OCI-M2 (cell line): Measurements from ENCODE around the gene CLINT1.

Source experiments
- DNase-seq: peaks from one replicate; lab custom pipeline; 2025; ENCODE audit not compliant: unreplicated experiment; lab: John Stamatoyannopoulos, UW

The CLINT1 gene

DNA sequence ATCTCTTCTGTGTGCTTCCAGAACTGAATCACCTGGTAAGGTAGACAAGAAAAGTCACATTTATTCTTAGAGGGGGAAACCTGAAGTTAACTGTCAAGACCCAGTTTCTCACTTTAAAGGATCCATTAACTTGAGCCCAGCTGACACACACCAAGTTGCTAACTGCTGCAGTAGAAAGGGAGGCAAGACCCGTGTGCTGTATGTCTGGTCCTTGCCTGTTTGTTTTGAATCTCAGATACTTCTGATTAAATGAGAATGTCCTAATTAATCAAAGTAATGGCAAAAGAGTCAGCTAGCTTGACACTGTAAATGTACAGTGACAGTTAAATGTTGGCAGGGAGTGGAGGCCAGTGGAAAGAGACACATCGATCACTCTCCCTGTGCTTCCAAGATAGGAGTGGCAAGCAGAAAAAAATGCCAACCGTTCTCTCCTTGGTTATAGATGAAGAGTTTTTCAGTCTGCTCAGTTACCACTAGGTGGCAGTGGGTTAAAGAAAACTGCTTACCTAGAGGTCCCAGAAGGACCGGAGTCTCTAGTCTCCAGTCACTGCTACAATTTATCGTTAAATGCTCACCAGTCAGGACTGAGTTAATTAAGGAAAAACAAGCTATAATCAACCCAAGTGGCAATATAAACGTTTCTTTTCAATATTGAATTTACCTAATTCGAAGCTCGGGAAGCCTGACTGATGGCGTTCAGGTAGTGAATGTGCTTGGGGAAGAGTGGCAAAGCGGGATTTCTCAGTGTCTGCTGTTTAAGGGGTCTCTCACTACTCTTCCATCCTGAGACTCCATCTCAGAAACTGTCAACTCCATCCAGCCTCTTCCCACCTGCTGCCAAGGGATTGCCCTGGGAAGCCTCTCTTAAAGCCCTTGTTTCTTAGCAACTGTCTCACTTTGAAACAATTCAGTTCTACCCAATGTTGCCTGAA, 97.0 kb downstream of the CLINT1 start:
- DNase-seq: peak; percentile 9

DNA sequence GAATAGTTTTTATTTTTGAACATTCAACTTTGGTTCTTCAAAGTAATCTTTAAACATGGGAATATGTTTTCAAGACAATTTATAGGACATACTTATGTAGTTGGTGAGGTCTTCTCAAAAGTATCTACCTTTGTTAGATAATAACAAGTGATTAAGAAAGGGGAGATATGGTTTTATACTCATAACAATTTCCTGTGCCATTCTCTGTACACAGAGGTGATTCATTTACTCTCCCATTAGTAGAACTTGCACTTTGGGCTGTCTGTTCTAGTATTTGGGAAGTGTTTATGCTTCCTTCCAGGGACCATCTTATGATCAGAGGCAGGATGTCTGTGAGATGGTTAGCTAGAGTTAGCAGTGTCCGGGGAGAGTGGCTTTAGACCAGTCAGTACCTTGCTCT, 100.2 kb downstream of the CLINT1 start:
- no peak for DNase-seq

DNA sequence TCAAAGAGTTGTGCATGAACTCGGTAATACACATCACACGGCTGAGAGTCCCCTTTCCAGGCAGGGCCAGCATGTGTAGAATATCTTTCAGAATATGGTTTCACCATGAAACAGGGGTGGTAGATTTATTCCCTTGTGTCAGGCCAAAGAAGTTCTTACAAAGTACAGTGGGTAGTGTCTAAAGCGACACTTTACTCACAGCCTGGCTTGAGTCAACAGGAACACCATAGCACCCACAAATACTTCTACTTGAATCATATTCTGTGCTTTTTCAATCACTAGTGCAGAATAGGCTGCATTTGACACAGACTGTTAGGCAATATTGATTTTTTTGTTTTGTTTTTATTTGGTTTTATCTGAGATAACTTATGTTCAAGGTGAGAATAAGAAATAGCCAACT, 102.8 kb downstream of the CLINT1 start:
- DNase-seq: no peak

DNA sequence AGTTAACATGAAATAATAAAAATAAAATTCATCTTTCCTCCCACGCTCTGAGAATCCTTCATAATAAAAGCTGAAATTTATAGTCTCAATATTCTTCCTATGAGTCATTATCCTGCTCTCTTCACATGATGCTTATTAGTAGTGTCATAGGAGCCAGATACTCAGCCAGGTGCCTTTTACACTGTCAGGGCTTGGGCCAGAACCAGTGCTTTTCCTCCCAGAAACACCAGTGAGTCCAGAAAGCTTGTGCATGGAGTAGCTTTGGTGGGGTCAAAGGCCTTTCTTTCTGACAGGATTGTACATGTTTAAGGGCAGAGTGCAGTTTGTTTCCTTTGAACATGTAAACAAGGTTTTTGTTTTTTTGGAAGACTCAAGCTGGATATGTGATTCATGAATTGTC, 108.6 kb downstream of the CLINT1 start:
- no peak for DNase-seq

DNA sequence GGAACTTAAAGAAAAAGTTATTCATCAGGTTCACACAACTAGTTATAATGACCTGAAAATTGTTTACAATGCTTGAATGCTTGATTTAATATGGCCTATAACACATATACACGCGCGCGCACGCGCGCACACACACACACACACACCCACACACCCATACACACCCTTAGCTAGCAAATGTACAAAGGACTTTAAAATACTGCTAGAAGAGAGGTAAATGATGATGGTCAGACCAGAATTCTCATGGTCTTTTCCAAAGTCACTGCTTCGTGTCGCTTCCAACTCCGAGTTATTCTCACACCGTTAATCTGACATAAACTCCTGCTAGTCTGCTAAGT, 109.5 kb downstream of the CLINT1 start:
- no peak for DNase-seq

DNA sequence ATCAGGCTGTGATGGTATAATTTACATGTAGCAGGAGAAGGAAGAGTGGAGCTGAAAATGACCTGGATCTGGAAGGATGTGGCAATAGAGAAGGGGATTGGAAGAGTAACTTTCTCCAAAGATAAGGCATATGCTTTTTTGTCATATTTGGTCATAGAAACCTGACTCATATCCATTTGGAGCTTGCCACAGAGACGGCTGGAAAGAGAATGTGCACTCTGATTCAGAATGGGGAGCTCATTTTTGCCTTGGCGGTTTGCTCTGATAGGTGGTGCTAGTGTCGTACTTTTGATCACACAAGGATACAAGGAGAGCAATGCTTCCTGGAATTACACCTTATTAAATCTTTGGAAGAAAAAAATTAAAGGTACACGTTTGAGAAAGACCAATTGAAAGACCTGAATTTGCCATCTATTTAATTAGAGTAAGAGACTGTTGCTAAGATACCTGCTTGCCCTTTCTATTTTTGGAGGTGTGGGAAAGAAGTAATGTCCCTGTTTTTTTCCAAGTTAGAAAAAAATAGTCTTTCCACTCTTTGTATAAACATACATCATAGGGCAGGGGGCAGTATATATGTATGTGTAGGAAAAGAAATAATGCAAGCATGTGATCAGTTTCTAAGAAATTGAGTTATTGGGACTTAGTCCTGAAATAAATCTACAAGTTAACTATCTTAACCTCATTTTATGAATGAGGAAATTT, 110.0 kb downstream of the CLINT1 start:
- DNase-seq: no peak

DNA sequence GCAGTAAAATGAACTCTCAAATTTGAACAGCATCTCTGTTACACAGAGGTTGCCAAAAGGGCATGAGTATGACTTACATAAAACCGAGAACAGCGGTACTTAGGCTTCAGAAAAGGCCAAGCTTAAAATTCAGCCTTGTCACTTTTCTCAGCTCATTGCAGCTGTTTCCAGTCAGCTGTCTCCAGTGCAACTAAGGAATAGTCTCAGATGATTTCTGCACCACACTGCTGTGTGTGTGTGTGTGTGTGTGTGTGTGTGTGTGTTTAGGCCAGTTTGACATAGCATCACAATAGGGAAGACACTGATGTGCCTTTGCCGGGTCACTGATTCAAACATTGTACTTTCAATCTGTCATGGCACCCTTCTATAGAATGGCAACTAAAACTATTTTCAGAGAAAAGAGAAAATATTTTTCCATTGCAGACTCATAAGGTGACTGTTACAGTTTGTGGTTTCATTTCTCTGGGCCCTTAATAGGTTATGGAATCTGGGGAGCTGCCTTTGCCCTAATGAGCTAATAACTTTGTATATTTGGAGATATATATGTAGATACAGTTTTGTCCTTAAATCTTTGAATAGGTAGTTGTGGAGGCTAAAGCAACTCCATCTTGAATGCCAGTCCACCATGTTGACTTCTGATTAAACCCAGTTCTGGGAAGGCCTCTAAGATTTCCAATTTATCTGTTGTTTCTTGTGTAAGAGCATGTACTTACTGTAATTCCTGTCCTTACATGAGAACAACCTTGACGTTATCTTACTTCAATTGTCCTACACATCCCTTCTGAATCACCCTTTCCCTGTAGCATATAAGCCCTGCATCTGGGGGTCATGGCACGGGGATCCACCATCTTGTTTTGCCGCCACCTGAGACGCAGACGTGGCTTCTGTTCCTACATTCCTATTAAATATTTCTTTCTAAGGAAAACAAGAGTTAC, 110.9 kb downstream of the CLINT1 start:
- no peak for DNase-seq

DNA sequence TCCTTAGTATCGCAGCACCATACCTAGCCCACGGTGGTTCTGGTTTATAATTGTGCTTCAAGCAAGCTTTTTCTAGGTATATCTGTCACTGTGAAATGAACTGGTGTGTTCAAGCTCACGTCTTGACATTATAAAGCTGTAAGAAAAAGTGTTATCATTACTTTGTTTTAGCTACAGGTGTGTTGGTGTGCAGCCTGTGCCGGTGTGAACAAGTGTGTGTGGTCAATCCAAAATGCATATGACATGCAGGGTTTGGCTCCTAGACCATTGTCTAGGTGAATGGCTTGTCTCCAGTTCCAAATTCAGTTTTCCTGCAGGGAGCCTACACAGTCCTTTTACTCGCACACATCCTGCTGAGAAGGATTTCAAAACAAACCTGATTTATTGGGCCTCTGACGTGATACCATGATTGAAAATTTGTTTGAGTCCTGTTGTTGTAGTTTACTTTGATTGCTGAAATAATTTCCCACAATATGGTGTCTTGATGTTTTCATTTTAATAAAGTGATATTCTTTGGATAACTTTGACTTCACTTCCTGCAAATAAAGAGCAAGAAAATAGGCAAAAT, 111.7 kb downstream of the CLINT1 start:
- no peak for DNase-seq

DNA sequence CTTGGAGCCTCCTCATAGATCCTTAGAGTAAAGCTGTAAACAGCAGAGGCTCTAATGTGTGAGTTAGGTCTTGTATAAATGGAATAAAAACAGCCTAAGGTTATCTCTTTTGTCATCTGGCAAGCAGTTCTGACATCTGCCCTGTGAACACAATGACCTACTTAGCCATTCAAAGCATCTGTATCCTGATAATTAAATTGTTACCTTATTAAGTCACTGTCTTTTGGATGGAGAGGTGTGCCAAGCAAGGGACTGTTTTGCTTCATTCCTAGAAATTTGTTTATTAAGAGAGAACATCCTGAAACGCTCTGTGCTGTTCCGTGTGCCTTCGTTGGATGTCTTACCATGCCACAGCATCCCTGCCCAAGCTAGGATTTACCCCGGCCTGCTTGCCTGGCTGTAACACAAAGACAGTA, 113.9 kb downstream of the CLINT1 start:
- DNase-seq: no peak

DNA sequence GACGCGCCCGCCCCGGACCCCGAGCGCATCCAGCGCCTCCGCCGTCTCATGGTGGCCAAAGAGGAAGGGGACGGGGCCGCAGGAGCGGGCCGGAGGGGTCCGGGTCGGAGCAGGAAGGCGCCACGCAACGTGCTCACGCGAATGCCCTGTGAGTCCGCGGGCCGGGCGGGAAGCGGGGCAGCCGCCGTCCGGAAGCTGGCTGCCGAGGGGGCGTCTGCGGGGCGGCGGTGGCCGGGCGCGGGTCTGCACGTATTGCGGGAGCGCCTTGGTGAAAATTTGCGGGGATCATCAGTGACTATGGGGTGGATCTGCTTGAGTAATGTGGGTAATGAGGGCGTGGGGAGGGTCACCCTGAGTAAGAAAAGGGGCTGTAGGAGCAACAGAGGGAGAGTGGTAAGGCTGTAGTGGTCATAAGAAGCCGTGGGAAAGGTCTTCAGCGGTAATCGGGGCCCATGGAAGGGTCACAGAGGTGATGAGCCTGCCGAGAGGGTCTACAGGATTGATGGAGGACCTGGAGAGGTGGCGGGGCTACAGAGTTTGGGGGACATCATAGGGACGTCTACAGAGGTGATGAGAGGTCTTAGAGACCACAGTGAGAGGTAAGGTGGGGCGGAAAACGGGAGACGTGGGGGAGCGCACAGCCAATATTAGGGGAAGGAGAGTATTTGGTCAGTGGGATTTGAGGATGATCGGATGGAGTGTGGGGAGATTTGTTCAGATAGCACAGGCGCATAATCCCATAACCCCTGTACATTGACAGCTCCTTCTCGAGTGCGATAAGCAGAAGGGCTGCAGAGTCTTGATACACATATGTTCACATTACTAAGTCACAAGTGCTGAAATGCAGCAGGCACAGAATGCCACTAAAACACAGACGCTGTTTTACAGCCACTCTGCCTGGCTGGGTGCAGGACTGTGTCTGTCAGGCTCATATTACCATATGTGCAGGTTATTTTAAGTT, 114.6 kb downstream of the CLINT1 start:
- DNase-seq: no peak

DNA sequence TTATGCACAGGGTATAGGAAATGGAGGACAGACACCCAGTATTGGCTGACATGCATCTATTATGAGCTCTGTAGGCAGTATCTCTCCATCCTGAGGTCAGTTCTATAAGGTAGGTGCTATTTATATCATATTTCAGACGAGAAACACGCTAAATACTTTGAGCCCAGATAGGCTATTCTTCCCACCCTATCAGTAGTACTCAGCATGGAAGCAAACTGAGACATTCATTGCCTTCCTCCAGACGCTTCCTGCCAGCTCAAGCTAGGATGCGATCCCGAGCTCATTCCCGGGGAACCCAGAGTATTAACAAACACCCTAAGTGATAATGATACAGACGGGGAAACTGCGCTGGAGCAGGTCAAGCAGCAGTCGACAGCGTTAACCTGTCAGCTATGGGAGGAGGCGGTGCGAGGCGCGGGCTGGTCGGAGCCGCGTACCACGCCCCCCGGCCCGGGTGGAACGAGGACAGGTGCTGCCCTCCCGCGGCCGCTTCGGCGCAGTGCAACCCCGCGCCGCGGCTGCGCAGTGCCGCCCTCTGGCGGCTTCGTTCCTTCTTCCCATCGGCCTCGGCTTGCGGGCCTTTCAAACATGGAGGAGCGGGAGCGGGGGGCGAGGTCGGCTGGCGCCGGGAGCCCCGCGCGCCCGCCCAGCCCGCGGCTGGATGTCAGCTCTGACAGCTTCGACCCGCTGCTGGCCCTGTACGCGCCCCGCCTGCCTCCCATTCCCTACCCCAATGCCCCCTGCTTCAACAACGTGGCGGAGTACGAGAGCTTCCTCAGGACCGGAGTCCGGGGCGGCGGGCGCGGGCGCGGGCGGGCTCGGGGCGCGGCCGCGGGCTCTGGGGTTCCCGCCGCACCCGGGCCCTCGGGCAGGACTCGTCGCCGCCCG, 115.5 kb downstream of the CLINT1 start, which contains the start of gene LSM11:
TSS of gene LSM11 (plus strand) at position 550 of the 888 bp plus-strand sequence. CDS start at position 589, 39 bp downstream.
- DNase-seq: peak; percentile 70

DNA sequence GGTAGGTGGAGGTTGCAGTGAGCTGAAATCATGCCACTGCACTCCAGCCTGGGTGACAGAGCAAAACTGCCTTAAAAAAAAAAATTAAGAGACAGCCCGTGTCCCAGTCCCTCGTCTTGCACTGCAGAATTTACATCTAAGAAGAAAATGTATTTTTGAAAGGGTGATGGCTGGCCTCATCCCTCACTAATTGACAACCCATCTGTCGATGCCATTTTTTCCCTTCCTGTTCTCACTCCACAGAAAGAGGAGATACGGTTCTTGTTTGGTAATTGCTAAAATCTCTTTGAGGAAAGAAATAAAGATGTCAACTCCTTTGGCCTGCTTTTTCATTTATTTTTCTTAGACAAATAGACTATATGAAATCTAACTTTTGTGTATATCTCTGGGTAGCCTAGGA, 117.8 kb downstream of the CLINT1 start:
- no peak for DNase-seq

DNA sequence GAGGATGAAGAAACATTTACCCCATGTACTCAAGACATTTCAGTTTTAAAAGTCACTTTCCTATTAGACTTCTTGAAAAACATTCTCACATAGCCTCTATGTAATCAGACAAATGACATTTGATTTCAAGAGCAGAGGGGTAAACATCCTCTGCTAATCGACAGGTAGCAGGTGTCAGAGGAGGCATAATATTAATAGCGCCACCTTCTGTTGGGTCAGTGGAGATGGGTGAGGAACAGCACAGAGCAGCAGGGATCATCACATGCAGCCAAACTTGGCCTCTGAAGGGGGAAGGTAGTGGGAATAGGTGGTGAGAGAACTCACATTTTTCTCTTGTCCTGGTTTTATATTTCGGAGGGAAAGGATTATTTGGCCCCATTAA, 118.7 kb downstream of the CLINT1 start:
- DNase-seq: no peak

DNA sequence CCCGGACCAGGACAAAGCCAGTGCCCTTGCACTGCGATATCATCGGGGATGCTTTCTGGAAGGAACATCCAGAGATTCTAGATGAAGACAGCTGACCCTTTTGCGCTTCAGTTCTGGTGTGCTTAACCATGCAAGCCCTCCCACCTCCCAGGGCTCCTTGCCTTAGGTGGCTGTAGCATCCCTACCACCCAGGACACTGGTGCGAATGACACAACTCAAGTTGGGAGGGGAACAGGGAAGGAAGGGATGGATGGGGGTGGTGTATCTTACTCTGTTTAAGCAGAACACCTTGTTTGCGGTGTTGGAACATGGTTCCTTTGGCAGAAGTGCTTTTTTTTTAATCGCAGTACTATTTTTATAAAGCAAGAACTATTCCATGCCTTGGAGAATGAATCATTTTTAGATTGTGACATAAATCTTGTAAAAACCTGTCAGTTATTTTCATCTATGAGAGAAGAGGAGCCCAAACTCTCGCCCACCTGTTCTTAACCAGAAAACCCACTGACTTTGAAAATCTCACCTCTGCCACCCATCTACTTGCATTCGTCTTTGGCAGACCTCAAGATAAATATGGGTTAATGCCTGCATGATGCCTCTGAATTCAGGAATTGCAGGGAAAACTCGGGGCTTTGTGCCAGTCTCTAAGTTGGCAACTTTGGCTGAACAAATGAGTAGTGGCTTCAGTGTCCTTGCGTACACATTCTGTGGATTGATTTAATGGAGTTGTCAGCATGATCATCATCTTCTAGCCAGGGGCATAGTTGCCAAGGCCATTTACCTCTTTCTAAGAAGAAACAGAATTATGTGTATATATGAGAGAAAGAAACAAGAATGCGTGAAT, 119.3 kb downstream of the CLINT1 start:
- no peak for DNase-seq

DNA sequence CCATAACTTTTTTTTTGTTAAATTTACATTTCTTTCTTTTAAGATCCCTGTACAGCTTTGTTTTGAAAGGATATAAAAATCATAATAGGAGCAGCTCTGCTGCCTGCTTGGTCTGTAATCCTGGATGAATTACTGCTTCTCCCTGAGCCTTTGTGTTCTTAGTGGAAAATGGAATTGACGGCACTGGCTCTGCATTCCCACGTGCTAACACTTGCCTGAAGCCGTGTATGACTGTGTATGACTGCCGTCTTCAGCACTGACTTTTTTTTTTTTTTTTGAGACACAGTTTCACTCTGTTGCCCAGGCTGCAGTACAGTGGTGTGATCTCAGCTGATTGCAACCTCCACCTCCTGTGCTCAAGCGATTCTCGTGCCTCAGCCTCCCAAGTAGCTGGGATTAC, 123.0 kb downstream of the CLINT1 start:
- no peak for DNase-seq
